ENCODE measurements around the gene NUDT9. TPM values are rescaled to one million over a fixed set of nuclear protein-coding genes. Genes with fewer than 3 reads are reported as not detected.
A peak's percentile ranks its signal among the peaks of the same experiment; 100 is the strongest.

NUDT9 gene
- total RNA-seq, 1 donor from 2014 or later = 26.5 TPM

DNA sequence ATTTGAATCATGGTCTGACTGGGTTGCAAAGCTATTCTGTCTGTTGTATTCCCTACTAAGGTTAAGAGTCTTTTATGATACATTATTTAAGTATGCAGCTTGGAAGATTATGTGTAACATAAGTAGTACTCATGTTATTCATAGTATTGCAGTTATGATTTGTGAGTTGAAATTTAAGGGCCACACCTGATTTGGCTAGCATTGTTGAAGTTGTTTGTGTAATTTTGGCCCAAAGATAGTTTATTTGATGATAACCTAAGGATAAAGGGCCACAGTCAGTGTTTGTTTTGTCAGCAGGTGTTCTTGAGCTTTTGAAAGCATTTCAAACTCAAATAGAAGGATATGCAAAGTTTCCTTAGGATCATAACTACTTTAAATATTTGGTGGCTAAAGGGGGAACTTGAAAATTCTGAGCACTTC is 38.9 kb downstream of the NUDT9 start:
- no peak overlapping the region for H3K4me3 Mint-ChIP-seq
- no peaks in the 10 kb centered on the region for H3K27me3 Mint-ChIP-seq
- H3K27ac Mint-ChIP-seq = no peak overlapping the region
- peaks cover 1% of the 10 kb centered on the region for H3K4me1 Mint-ChIP-seq (ENCODE audit: unreplicated experiment)
- H3K9me3 Mint-ChIP-seq = peaks cover 6% of the 10 kb centered on the region
- H3K36me3 Mint-ChIP-seq = peaks cover 20% of the 10 kb centered on the region
- TF ChIP-seq, protein P1, sequence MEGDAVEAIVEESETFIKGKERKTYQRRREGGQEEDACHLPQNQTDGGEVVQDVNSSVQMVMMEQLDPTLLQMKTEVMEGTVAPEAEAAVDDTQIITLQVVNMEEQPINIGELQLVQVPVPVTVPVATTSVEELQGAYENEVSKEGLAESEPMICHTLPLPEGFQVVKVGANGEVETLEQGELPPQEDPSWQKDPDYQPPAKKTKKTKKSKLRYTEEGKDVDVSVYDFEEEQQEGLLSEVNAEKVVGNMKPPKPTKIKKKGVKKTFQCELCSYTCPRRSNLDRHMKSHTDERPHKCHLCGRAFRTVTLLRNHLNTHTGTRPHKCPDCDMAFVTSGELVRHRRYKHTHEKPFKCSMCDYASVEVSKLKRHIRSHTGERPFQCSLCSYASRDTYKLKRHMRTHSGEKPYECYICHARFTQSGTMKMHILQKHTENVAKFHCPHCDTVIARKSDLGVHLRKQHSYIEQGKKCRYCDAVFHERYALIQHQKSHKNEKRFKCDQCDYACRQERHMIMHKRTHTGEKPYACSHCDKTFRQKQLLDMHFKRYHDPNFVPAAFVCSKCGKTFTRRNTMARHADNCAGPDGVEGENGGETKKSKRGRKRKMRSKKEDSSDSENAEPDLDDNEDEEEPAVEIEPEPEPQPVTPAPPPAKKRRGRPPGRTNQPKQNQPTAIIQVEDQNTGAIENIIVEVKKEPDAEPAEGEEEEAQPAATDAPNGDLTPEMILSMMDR (conservative IDR thresholded peaks at IDR 0.05) = no peak
- DNase-seq (ENCODE audit: extremely low spot score, unreplicated experiment) = no peak

DNA sequence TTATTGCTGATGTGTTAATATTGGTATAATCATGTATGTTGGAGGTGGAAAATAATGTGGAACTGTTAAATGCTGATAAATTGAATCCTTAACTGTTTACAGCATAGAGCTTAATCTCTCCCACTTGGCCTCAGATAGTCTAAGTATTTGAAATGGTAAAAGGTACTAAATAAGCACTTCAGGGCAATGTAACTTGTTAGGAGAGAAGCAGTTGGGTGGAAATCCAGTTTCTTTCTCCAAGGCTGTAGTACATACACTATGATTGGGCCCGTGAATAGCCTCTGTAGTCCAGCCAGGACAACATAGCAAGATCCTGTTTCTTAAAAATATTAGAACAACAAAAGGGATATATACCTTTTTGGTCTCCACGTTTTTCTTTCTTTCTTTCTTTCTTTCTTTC is 39.7 kb downstream of the NUDT9 start:
- Mint-ChIP-seq H3K4me3 (no peak overlapping the region), H3K27ac (no peak overlapping the region), H3K27me3 (no peaks in the 10 kb centered on the region), H3K36me3 (peaks cover 20% of the 10 kb centered on the region), H3K4me1 (ENCODE audit: unreplicated experiment) (no peaks in the 10 kb centered on the region), H3K9me3 (peaks cover 6% of the 10 kb centered on the region)
- DNase-seq (ENCODE audit: extremely low spot score, unreplicated experiment) = no peak
- TF ChIP-seq, protein P1 (conservative IDR thresholded peaks at IDR 0.05) = no peak

DNA sequence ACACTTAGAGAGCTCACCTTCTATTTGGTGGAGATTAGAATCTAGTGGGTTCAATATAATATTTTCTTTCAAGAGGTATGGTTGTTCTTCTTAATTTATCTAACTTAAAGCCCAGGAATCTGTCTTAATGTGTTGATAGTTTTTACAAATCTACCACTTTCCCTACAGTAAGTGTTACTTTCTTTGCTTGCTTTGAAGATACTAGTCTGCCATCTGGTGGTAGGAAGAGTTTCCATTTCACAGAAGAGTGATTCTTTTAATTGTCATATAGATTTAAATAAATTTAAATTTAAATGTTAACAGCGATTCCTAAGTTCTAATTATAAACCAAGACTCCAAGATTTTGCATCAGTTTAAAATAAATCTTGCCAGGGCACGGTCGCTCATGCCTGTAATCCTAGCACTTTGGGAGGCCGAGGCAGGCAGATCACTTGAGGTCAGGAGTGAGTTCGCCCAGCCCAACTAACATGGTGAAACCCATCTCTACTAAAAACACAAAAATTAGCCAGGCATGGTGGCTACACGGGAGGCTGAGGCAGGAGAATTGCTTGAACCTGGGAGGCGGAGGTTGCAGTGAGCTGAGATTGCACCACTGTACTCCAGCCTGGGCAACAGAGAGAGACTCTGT is 43.5 kb downstream of the NUDT9 start:
- Mint-ChIP-seq H3K4me1 (ENCODE audit: unreplicated experiment) (no peaks in the 10 kb centered on the region), H3K9me3 (no peaks in the 10 kb centered on the region), H3K4me3 (no peak overlapping the region), H3K27ac (no peak overlapping the region), H3K36me3 (peaks cover 4% of the 10 kb centered on the region), H3K27me3 (no peaks in the 10 kb centered on the region)
- DNase-seq (ENCODE audit: extremely low spot score, unreplicated experiment) = no peak
- TF ChIP-seq, protein P1 (conservative IDR thresholded peaks at IDR 0.05) = peak; percentile 86

DNA sequence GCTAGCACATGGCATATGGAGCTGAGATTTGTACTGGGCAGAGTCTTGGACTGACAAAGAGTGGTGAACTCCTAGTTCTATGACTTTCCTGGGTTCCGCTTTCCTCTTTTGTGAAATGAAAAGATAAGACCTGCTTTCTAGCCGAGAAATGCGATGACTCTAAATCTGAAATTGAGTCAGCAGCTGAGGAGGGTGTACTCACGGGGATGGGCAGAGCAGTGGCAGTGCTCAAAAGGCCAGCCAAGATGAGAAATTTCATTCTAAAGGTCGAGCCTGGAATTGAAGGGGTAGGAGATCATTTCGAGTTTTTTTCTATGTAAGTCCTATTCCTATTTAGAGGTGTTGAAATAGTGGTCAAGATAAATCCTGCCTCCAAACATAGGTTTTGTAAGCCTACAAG is 47.0 kb downstream of the NUDT9 start:
- Mint-ChIP-seq H3K4me1 (ENCODE audit: unreplicated experiment) (no peaks in the 10 kb centered on the region), H3K36me3 (no peaks in the 10 kb centered on the region), H3K9me3 (no peaks in the 10 kb centered on the region), H3K4me3 (no peak overlapping the region), H3K27me3 (no peaks in the 10 kb centered on the region), H3K27ac (no peak overlapping the region)
- no peak for DNase-seq (ENCODE audit: extremely low spot score, unreplicated experiment)
- TF ChIP-seq, protein P1 (conservative IDR thresholded peaks at IDR 0.05) = no peak

DNA sequence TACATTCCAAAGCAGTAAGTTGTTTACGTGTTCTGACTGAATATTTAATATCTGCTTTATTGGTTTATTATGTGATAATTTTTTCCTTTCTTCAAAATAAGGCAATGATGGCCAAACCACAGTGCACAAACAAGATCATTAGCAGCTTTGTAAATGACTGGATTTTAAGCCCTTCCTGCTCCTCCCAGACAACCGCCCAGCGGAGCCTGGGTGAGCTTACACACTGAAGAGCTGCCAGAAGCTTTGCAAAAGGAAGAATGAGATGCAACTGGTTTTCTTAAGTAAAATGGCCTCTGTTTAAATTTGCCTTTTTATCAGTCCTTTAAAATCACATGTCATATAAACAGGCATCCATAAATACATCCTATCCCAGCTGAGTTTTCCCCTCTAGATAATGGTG is 54.6 kb downstream of the NUDT9 start:
- Mint-ChIP-seq H3K9me3 (no peaks in the 10 kb centered on the region), H3K4me3 (no peak overlapping the region), H3K27me3 (no peaks in the 10 kb centered on the region), H3K4me1 (ENCODE audit: unreplicated experiment) (no peaks in the 10 kb centered on the region), H3K36me3 (no peaks in the 10 kb centered on the region), H3K27ac (no peak overlapping the region)
- TF ChIP-seq, protein P1 (conservative IDR thresholded peaks at IDR 0.05) = no peak
- no peak for DNase-seq (ENCODE audit: extremely low spot score, unreplicated experiment)
